GM23338 (cell line): ENCODE results near the gene ATP4A. TPM values are rescaled to one million over a fixed set of nuclear protein-coding genes. Genes with fewer than 3 reads are reported as not detected.
A peak's percentile ranks its signal among the peaks of the same experiment; 100 is the strongest.

Source experiments
- ATAC-seq: fragments of 200-7000 bp; cut with Tn5 transposase; 3 replicates; pipeline ENCODE4 v1.9.1; 2020
- DNase-seq: peaks from one replicate; pipeline ENCODE4 v3.0.0-alpha.2; 2015; ENCODE audit warnings: low spot score
- H2AFZ ChIP-seq: fragments of 200-600 bp; sonication (generic); 2 replicates; pipeline ENCODE4 v1.8.0; 2016; ENCODE audit warnings: antibody characterized with exemption, mild to moderate bottlenecking, moderate library complexity
- H3F3A ChIP-seq: fragments of 200-600 bp; sonication (generic); replicated peaks from 2 replicates; pipeline ENCODE4 v1.8.0; 2017; ENCODE audit warnings: antibody characterized with exemption, mixed run types, low read depth
- H3K27ac ChIP-seq: fragments of 200-600 bp; sonication (generic); 2 replicates; pipeline ENCODE4 v1.6.1; 2016; ENCODE audit warnings: low read depth
- H3K27me3 ChIP-seq: fragments of 200-600 bp; sonication (generic); 2 replicates; pipeline ENCODE4 v1.8.0; 2016; ENCODE audit warnings: mild to moderate bottlenecking, mixed run types, moderate library complexity; ENCODE audit not compliant: insufficient read depth
- H3K36me3 ChIP-seq: fragments of 200-600 bp; sonication (generic); 2 replicates; pipeline ENCODE4 v1.8.0; 2016; ENCODE audit warnings: mild to moderate bottlenecking; ENCODE audit not compliant: insufficient read depth
- H3K4me1 ChIP-seq: fragments of 200-600 bp; sonication (generic); 2 replicates; pipeline ENCODE4 v1.8.0; 2016; ENCODE audit warnings: mild to moderate bottlenecking, moderate library complexity; ENCODE audit not compliant: insufficient read depth
- H3K4me2 ChIP-seq: fragments of 200-600 bp; sonication (generic); 2 replicates; pipeline ENCODE4 v1.7.1; 2017; ENCODE audit warnings: mixed run types
- H3K4me3 ChIP-seq: fragments of 200-600 bp; sonication (generic); 2 replicates; pipeline ENCODE4 v1.6.1; 2016; ENCODE audit warnings: mixed run types
- H3K79me2 ChIP-seq: fragments of 200-600 bp; sonication (generic); replicated peaks from 2 replicates; pipeline ENCODE4 v1.8.0; 2017; ENCODE audit warnings: mild to moderate bottlenecking; ENCODE audit not compliant: insufficient read depth
- H3K9me2 ChIP-seq: fragments of 200-600 bp; sonication (generic); 2 replicates; pipeline ENCODE4 v1.8.0; 2017; ENCODE audit not compliant: insufficient read depth
- H4K20me1 ChIP-seq: fragments of 200-600 bp; sonication (generic); replicated peaks from 2 replicates; pipeline ENCODE4 v1.8.0; 2017; ENCODE audit warnings: mild to moderate bottlenecking; ENCODE audit not compliant: insufficient read depth
- H3K27ac Mint-ChIP-seq: 2 replicates; pipeline ENCODE4 v1.8.0; 2020; ENCODE audit warnings: inconsistent platforms, mild to moderate bottlenecking, moderate library complexity, mixed read lengths
- H3K27me3 Mint-ChIP-seq: 3 replicates; pipeline ENCODE4 v1.8.0; 2022; ENCODE audit warnings: low read depth, mild to moderate bottlenecking, moderate library complexity, mixed read lengths, inconsistent platforms; ENCODE audit not compliant: insufficient read depth, poor library complexity
- H3K36me3 Mint-ChIP-seq: 3 replicates; pipeline ENCODE4 v1.8.0; 2021; ENCODE audit warnings: low read depth, mild to moderate bottlenecking, inconsistent platforms, moderate library complexity, mixed read lengths
- H3K4me1 Mint-ChIP-seq: 3 replicates; pipeline ENCODE4 v1.8.0; 2020; ENCODE audit warnings: mild to moderate bottlenecking, inconsistent platforms, mixed read lengths
- H3K4me3 Mint-ChIP-seq: 3 replicates; pipeline ENCODE4 v1.8.0; 2021; ENCODE audit warnings: moderate library complexity, mild to moderate bottlenecking, inconsistent platforms, mixed read lengths
- H3K9me3 Mint-ChIP-seq: 3 replicates; pipeline ENCODE4 v1.8.0; 2020; ENCODE audit warnings: moderate library complexity, mild to moderate bottlenecking, inconsistent platforms, mixed read lengths
- CREB1 ChIP-seq: fragments of 250-450 bp; sonication (Bioruptor Pico); IDR thresholded peaks from 2 replicates; pipeline ENCODE4 v1.5.0; 2020; ENCODE audit warnings: low read depth, mild to moderate bottlenecking, moderate library complexity
- CTCF ChIP-seq, 2 experiments: fragments of 200-600 bp in 1 of 2; sonication (generic) in 1 of 2; conservative IDR thresholded peaks; 2 replicates each; pipeline versions ENCODE4 v1.5.1 to v1.6.1; 2016 to 2017; ENCODE audit warnings: antibody characterized with exemption in 2 of 2, low read depth in 2 of 2, mild to moderate bottlenecking in 2 of 2, moderate library complexity in 1 of 2
- ETS1 ChIP-seq: IDR thresholded peaks from 2 replicates; pipeline ENCODE4 v1.6.1; 2016; ENCODE audit warnings: antibody characterized with exemption
- EZH2 ChIP-seq: fragments of 200-600 bp; sonication (generic); IDR thresholded peaks from one replicate; pipeline ENCODE4 v1.8.0; 2017; ENCODE audit warnings: antibody characterized with exemption, mild to moderate bottlenecking, low read depth; ENCODE audit not compliant: unreplicated experiment
- EZH2phosphoT487 ChIP-seq: fragments of 200-600 bp; sonication (generic); IDR thresholded peaks from one replicate; pipeline ENCODE4 v1.8.1; 2018; ENCODE audit warnings: antibody characterized with exemption; ENCODE audit not compliant: unreplicated experiment
- JUNB ChIP-seq: IDR thresholded peaks from one replicate; pipeline ENCODE4 v1.6.1; 2016; ENCODE audit warnings: antibody characterized with exemption; ENCODE audit not compliant: unreplicated experiment
- NANOG ChIP-seq: IDR thresholded peaks from 2 replicates; pipeline ENCODE4 v1.6.1; 2016; ENCODE audit warnings: antibody characterized with exemption, borderline replicate concordance
- REST ChIP-seq: IDR thresholded peaks from one replicate; pipeline ENCODE4 v1.6.1; 2018; ENCODE audit warnings: antibody characterized with exemption; ENCODE audit not compliant: unreplicated experiment
- STAT1 ChIP-seq: IDR thresholded peaks from one replicate; pipeline ENCODE4 v1.6.1; 2016; ENCODE audit warnings: antibody characterized with exemption; ENCODE audit not compliant: unreplicated experiment
- ZNF114 ChIP-seq: fragments of 250-450 bp; sonication (Bioruptor Pico); IDR thresholded peaks from 2 replicates; pipeline ENCODE4 v1.5.0; 2020; ENCODE audit warnings: mild to moderate bottlenecking, moderate library complexity
- polyA plus RNA-seq: library from polyadenylated mRNA; unstranded; fragments of >200 nt; fragmentation: Nextera tagmentation; extraction: Ambion mirVana; gene quantifications from 2 replicates; pipeline ENCODE4 v1.2.1, GENCODE V29; 2016
- total RNA-seq: library from RNA; depleted of rRNA; stranded (reverse); fragments of >200 nt; shearing (Covaris generic); gene quantifications from 2 replicates; pipeline ENCODE4 v1.2.3, GENCODE V29; 2014

Gene ATP4A
- total and polyA plus RNA-seq, 2 experiments from 2014 or later = 0.61 to 0.63 TPM

DNA sequence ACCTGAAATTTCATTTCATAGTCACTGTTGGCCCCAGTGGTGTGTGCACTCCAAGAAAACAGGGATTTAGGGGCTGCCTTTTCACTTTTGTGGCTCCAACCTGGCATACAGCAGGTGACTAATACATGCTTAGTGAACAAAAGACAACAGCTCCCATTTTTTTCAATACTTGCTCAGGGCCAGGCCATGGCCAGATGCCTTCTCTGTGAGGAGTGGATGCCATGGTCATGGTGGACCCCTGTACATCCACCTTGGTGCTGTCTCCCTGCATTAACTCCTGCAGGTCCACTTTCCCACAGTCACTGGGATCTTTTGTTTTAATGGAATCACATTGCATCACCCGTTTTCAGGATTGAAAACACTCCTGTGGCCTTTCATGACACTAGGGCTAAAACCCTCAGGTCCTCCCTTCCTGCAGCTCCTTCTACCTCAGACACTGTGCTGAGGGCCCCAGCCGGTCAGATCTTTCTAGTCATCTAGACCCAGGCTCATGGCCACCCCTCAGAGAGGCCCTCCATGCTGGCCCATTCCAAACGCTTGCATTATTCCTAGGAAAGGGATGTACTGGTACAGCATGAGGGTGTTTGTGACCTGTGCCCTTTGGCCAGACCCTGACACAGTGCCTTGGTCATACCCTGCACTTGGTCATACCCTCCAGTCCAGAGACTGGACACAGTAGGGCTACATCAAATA, 19.2 kb downstream of the ATP4A start:
- Histone ChIP-seq H3K79me2 (peaks cover 27% of the 10 kb centered on the region), H3K27me3 (no peaks in the 10 kb centered on the region), H3K4me2 (peak overlapping the region; percentile 98), H3K9me2 (no peaks in the 10 kb centered on the region), H2AFZ (no peak overlapping the region), H3K27ac (no peak overlapping the region), H3F3A (peaks cover 13% of the 10 kb centered on the region; the same call in 1 of the 2 replicates), H4K20me1 (no peaks in the 10 kb centered on the region; the same call in 1 of the 2 replicates), H3K4me3 (peak overlapping the region; percentile 99), H3K4me1 (peaks cover 15% of the 10 kb centered on the region), H3K36me3 (peaks cover 7% of the 10 kb centered on the region; the same call in 1 of the 2 replicates)
- Mint-ChIP-seq H3K9me3 (no peaks in the 10 kb centered on the region; the same call in 2 of the 3 replicates), H3K4me1 (peaks cover 41% of the 10 kb centered on the region), H3K27me3 (peaks cover 10% of the 10 kb centered on the region), H3K36me3 (peaks cover 60% of the 10 kb centered on the region), H3K4me3 (peak overlapping the region; percentile 99), H3K27ac (peak overlapping the region; percentile 90)
- no peak for ATAC-seq
- no peak for DNase-seq
- TF ChIP-seq CREB1 (no peak), EZH2phosphoT487 (no peak), STAT1 (no peak), ZNF114 (no peak), CTCF (conservative IDR thresholded peaks at IDR 0.05; ENCODE audit: low read depth in 2 of 2) (no peak), ETS1 (no peak), REST (no peak), NANOG (no peak), JUNB (no peak), EZH2 (no peak)
